ENCODE results near the gene ARHGEF2. TPM values are rescaled to one million over a fixed set of nuclear protein-coding genes. Genes with fewer than 3 reads are reported as not detected.
"Not testable (repeated sequence)": the region's sequence is repeated elsewhere in the genome, so short reads cannot be mapped to it uniquely, and the experiment has no call there.

Gene ARHGEF2
- total RNA-seq, 2 experiments from 2014 or later = 159 to 164 TPM

GRCh38 chr1:155984903-155985645, 6.7 kb upstream of the ARHGEF2 start:
- not testable (repeated sequence) for H3K9me3 Mint-ChIP-seq, H3K27me3 Mint-ChIP-seq, H3K27ac Mint-ChIP-seq, DNase-seq, H3K4me3 Mint-ChIP-seq
- ChIA-PET CTCF (interaction anchor here (0.6 to 2.6 kb wide), 4 partner anchors 11 to 50 kb away, joined by 3 to 11 read pairs (median 6); no protein-coding TSS in a partner anchor), POLR2A (interaction anchor here (1.5 to 2.5 kb wide), 4 partner anchors 39 to 53 kb away, joined by 5 to 7 read pairs (median 6); no protein-coding TSS in a partner anchor)
- Mint-ChIP-seq H3K36me3 (ENCODE audit: low read depth) (peaks cover 20% of the 10 kb centered on the region), H3K4me1 (peaks cover 45% of the 10 kb centered on the region)

GRCh38 chr1:155984341-155984740, 6.0 kb upstream of the ARHGEF2 start:
- H3K4me1 Mint-ChIP-seq = peaks cover 45% of the 10 kb centered on the region
- H3K9me3 Mint-ChIP-seq = no peaks in the 10 kb centered on the region
- no peak overlapping the region for H3K27ac Mint-ChIP-seq
- CTCF ChIA-PET = interaction anchor here (0.5 to 2.6 kb wide), 4 partner anchors 10 to 49 kb away, joined by 3 to 11 read pairs (median 6); no protein-coding TSS in a partner anchor
- POLR2A ChIA-PET = interaction anchor here (1.5 to 2.5 kb wide), 4 partner anchors 38 to 52 kb away, joined by 5 to 7 read pairs (median 6); no protein-coding TSS in a partner anchor
- DNase-seq = no peak
- H3K4me3 Mint-ChIP-seq = no peak overlapping the region
- peaks cover 21% of the 10 kb centered on the region for H3K36me3 Mint-ChIP-seq (ENCODE audit: low read depth)
- H3K27me3 Mint-ChIP-seq = no peaks in the 10 kb centered on the region

GRCh38 chr1:155983191-155984024, 5.1 kb upstream of the ARHGEF2 start:
- Mint-ChIP-seq H3K4me3 (no peak overlapping the region), H3K27me3 (no peaks in the 10 kb centered on the region), H3K27ac (no peak overlapping the region), H3K9me3 (no peaks in the 10 kb centered on the region), H3K4me1 (peaks cover 38% of the 10 kb centered on the region), H3K36me3 (ENCODE audit: low read depth) (peaks cover 27% of the 10 kb centered on the region)
- CTCF ChIA-PET = interaction anchor here (0.5 to 2.6 kb wide), 6 partner anchors 9 to 50 kb away, joined by 3 to 11 read pairs (median 3); partner anchors contain the start of gene KHDC4
- POLR2A ChIA-PET = interaction anchor here (0.9 to 2.5 kb wide), 5 partner anchors 32 to 51 kb away, joined by 3 to 7 read pairs (median 6); no protein-coding TSS in a partner anchor
- DNase-seq = no peak

GRCh38 chr1:155982106-155982505, 3.8 kb upstream of the ARHGEF2 start:
- H3K27ac Mint-ChIP-seq = peak overlapping the region; percentile 21
- H3K36me3 Mint-ChIP-seq (ENCODE audit: low read depth) = peaks cover 37% of the 10 kb centered on the region
- H3K27me3 Mint-ChIP-seq = no peaks in the 10 kb centered on the region
- POLR2A ChIA-PET = interaction anchor here (6.4 kb wide), 1 partner anchor 42 kb away, joined by 63 read pairs; the partner anchor contains the start of gene RXFP4
- peaks cover 38% of the 10 kb centered on the region for H3K4me1 Mint-ChIP-seq
- no peak overlapping the region for H3K4me3 Mint-ChIP-seq
- CTCF ChIA-PET = interaction anchor here (0.6 to 2.0 kb wide), 6 partner anchors 10 to 322 kb away, joined by 3 to 5 read pairs (median 3); partner anchors contain the start of gene KHDC4
- DNase-seq = no peak
- no peaks in the 10 kb centered on the region for H3K9me3 Mint-ChIP-seq

- H3K9me3 Mint-ChIP-seq = no peaks in the 10 kb centered on the region
- peak overlapping the region; percentile 100 for H3K4me3 Mint-ChIP-seq
- CTCF ChIA-PET = interaction anchor here (0.6 to 9.1 kb wide), 9 partner anchors 9 to 323 kb away, joined by 3 to 80 read pairs (median 4); no protein-coding TSS in a partner anchor
- H3K27ac Mint-ChIP-seq = peak overlapping the region; percentile 93
- H3K36me3 Mint-ChIP-seq (ENCODE audit: low read depth) = peaks cover 43% of the 10 kb centered on the region
- no peaks in the 10 kb centered on the region for H3K27me3 Mint-ChIP-seq
- POLR2A ChIA-PET = interaction anchor here (1.0 to 7.5 kb wide), 8 partner anchors 15 to 122 kb away, joined by 3 to 68 read pairs (median 24); partner anchors contain the start of genes KHDC4, RXFP4 and SYT11
- peak; percentile 39 for DNase-seq
- peaks cover 38% of the 10 kb centered on the region for H3K4me1 Mint-ChIP-seq
Observed at GRCh38 chr1:155981266-155982088, 3.1 kb upstream of the ARHGEF2 start.

- Mint-ChIP-seq H3K27ac (peak overlapping the region; percentile 93), H3K36me3 (ENCODE audit: low read depth) (peaks cover 60% of the 10 kb centered on the region), H3K9me3 (no peaks in the 10 kb centered on the region), H3K4me3 (peak overlapping the region; percentile 100), H3K27me3 (no peaks in the 10 kb centered on the region), H3K4me1 (peaks cover 51% of the 10 kb centered on the region)
- POLR2A ChIA-PET = interaction anchor here (1.0 to 7.5 kb wide), 10 partner anchors 9 to 303 kb away, joined by 3 to 68 read pairs (median 19); partner anchors contain the start of genes KHDC4, RXFP4 and SMG5
- CTCF ChIA-PET = interaction anchor here (0.6 to 9.1 kb wide), 8 partner anchors 10 to 470 kb away, joined by 3 to 80 read pairs (median 5); no protein-coding TSS in a partner anchor
- no peak for DNase-seq
Observed at GRCh38 chr1:155979597-155980343, 1.4 kb upstream of the ARHGEF2 start.

- Mint-ChIP-seq H3K27me3 (no peaks in the 10 kb centered on the region), H3K4me1 (peaks cover 58% of the 10 kb centered on the region), H3K27ac (peak overlapping the region; percentile 93), H3K36me3 (ENCODE audit: low read depth) (peaks cover 67% of the 10 kb centered on the region), H3K9me3 (no peaks in the 10 kb centered on the region), H3K4me3 (peak overlapping the region; percentile 100)
- DNase-seq = peak; percentile 24
- ChIA-PET CTCF (interaction anchor here (1.2 to 9.1 kb wide), 7 partner anchors 11 to 40 kb away, joined by 3 to 80 read pairs (median 10); no protein-coding TSS in a partner anchor), POLR2A (interaction anchor here (0.8 to 7.5 kb wide), 13 partner anchors 9 to 304 kb away, joined by 3 to 68 read pairs (median 10); partner anchors contain the start of genes KHDC4, RXFP4 and SMG5)
Observed at GRCh38 chr1:155978973-155979429, 654 bp upstream of the ARHGEF2 start.

GRCh38 chr1:155977690-155978324, 540 bp downstream of the ARHGEF2 start:
- DNase-seq = peak; percentile 31
- H3K4me1 Mint-ChIP-seq = peaks cover 63% of the 10 kb centered on the region
- CTCF ChIA-PET = interaction anchor here (0.6 to 9.1 kb wide), 15 partner anchors 10 to 633 kb away, joined by 3 to 80 read pairs (median 6); partner anchors contain the start of gene KHDC4
- H3K27me3 Mint-ChIP-seq = no peaks in the 10 kb centered on the region
- H3K36me3 Mint-ChIP-seq (ENCODE audit: low read depth) = peaks cover 73% of the 10 kb centered on the region
- peak overlapping the region; percentile 100 for H3K4me3 Mint-ChIP-seq
- POLR2A ChIA-PET = interaction anchor here (0.8 to 7.5 kb wide), 21 partner anchors 8 to 305 kb away, joined by 3 to 68 read pairs (median 4); partner anchors contain the start of genes KHDC4, LAMTOR2, RXFP4 and SMG5
- H3K9me3 Mint-ChIP-seq = no peaks in the 10 kb centered on the region
- peak overlapping the region; percentile 93 for H3K27ac Mint-ChIP-seq

GRCh38 chr1:155976913-155977689, 1.2 kb downstream of the ARHGEF2 start:
- Mint-ChIP-seq H3K36me3 (ENCODE audit: low read depth) (peaks cover 77% of the 10 kb centered on the region), H3K4me1 (peaks cover 66% of the 10 kb centered on the region), H3K4me3 (peak overlapping the region; percentile 100), H3K9me3 (no peaks in the 10 kb centered on the region), H3K27me3 (no peaks in the 10 kb centered on the region), H3K27ac (peak overlapping the region; percentile 93)
- POLR2A ChIA-PET = interaction anchor here (0.6 to 7.5 kb wide), 18 partner anchors 10 to 704 kb away, joined by 3 to 68 read pairs (median 4); partner anchors contain the start of genes CLK2, KHDC4, LAMTOR2 and RXFP4
- no peak for DNase-seq
- CTCF ChIA-PET = interaction anchor here (0.6 to 9.1 kb wide), 17 partner anchors 9 to 306 kb away, joined by 3 to 80 read pairs (median 5); partner anchors contain the start of genes KHDC4 and SYT11
